Thoracic aorta endothelial cell (primary cell): ENCODE measurements around the gene TDP2. TPM values are rescaled to one million over a fixed set of nuclear protein-coding genes. Genes with fewer than 3 reads are reported as not detected.

Experiments
- total RNA-seq: library from RNA; depleted of rRNA; stranded (reverse); fragments of >200 nt; gene quantifications from 2 replicates; pipeline ENCODE4 v1.2.3, GENCODE V29; 2012

The TDP2 gene
- total RNA-seq = 37.6 and 39.1 TPM in 2 replicates

DNA sequence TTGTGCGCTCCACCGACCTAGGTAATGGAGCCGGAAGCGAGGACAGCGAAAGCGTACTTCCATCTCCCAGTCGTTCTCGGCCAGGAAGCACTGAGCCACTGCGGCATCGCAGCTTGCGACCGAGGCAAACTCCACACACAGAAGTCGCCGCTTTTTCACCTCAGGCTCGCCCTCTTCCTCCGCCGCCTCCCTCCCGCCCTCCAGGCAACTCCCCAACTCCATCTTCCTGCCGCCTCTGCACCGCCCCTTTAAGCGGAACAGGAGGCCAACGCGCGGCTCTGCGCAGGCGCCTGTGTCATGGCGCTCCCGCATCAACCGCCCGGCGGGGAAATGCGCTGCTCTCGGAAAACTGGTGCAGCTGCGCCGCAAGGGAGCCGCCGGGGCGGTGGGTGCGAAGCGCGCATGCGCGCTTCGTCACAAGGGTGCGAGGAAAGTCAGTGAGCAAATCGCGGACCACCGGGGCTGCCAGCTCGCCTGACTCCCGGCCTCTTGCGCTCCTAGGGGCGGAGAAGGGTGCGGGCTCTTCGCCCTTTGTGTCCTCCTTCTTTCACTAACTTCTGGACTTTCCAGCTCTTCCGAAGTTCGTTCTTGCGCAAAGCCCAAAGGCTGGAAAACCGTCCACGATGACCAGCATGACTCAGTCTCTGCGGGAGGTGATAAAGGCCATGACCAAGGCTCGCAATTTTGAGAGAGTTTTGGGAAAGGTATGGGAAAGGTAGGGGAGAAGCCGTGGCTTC lies at the start of gene TDP2, which contains the start of gene ACOT13:
Gene TDP2 (minus strand): TSS at position 259 of the 737 bp plus-strand sequence. CDS start 37 bp downstream, at position 222.
Gene ACOT13 (plus strand): TSS at position 437 of the 737 bp plus-strand sequence. CDS start 187 bp downstream, at position 624.

Other genes starting within 250 kb of the TDP2 start
- 0.13 and 0.43 TPM in 2 replicates for gene GPLD1, start 177.3 kb downstream of the TDP2 start, total RNA-seq
- gene ALDH5A1, start 171.9 kb downstream of the TDP2 start, total RNA-seq = 0.40 and 0.72 TPM in 2 replicates
- gene KIAA0319, start 20.7 kb downstream of the TDP2 start, total RNA-seq = under 0.01 TPM in 1 of 2 replicates, not detected in the other
- gene ACOT13, start 178 bp upstream of the TDP2 start, total RNA-seq = 9.8 and 12.2 TPM in 2 replicates
- 192 and 211 TPM in 2 replicates for gene C6orf62, start 52.3 kb upstream of the TDP2 start, total RNA-seq
- 49.2 and 53.3 TPM in 2 replicates for gene GMNN, start 108.0 kb upstream of the TDP2 start, total RNA-seq
- not detected in 2 replicates for gene ARMH2, start 132.0 kb upstream of the TDP2 start, total RNA-seq